Measurements from ENCODE around the gene CSF2. TPM values are rescaled to one million over a fixed set of nuclear protein-coding genes. Genes with fewer than 3 reads are reported as not detected.
"Not testable (repeated sequence)": the region's sequence is repeated elsewhere in the genome, so short reads cannot be mapped to it uniquely, and the experiment has no call there.

CSF2 gene
- total RNA-seq, 2 experiments from 2014 or later = 61.5 to 64.1 TPM

- Mint-ChIP-seq H3K36me3 (ENCODE audit: low read depth) (peaks cover 18% of the 10 kb centered on the region), H3K9me3 (peaks cover 5% of the 10 kb centered on the region), H3K4me1 (ENCODE audit: low read depth) (peaks cover 65% of the 10 kb centered on the region), H3K27me3 (no peaks in the 10 kb centered on the region), H3K4me3 (no peak overlapping the region), H3K27ac (peak overlapping the region; percentile 58)
- POLR2A ChIA-PET = interaction anchor here (0.5 to 1.0 kb wide), 5 partner anchors 12 to 30 kb away, joined by 3 read pairs; no protein-coding TSS in a partner anchor
- no peak for TF ChIP-seq CTCF (IDR thresholded peaks at IDR 0.05)
- ATAC-seq (peak; percentile 53), DNase-seq (no peak)
- intact Hi-C loops (cut with micrococcal nuclease) = loop anchor here (5.0 kb wide), 1 partner anchor 42 kb away; the partner anchor contains the start of gene CSF2
- CTCF ChIA-PET = interaction anchor here (1.0 to 1.8 kb wide), 7 partner anchors 11 to 76 kb away, joined by 3 to 9 read pairs (median 4); no protein-coding TSS in a partner anchor
These were observed 40.8 kb downstream of the CSF2 start for GRCh38 chr5:132114150-132115121.

GRCh38 chr5:132115375-132115774, 41.8 kb downstream of the CSF2 start:
- Mint-ChIP-seq H3K27me3 (no peaks in the 10 kb centered on the region), H3K27ac (peak overlapping the region; percentile 62), H3K4me1 (ENCODE audit: low read depth) (peaks cover 56% of the 10 kb centered on the region), H3K4me3 (no peak overlapping the region), H3K36me3 (ENCODE audit: low read depth) (peaks cover 13% of the 10 kb centered on the region), H3K9me3 (peaks cover 5% of the 10 kb centered on the region)
- DNase-seq (no peak), ATAC-seq (peak; percentile 59)
- ChIA-PET POLR2A (interaction anchor here (0.6 to 1.0 kb wide), 3 partner anchors 11 to 25 kb away, joined by 3 read pairs; no protein-coding TSS in a partner anchor), CTCF (interaction anchor here (1.4 to 1.8 kb wide), 3 partner anchors 13 to 52 kb away, joined by 3 to 9 read pairs (median 5); no protein-coding TSS in a partner anchor)
- intact Hi-C loops (cut with micrococcal nuclease) = no loop called here
- no peak for TF ChIP-seq CTCF (IDR thresholded peaks at IDR 0.05)

GRCh38 chr5:132116072-132116471, 42.5 kb downstream of the CSF2 start:
- POLR2A ChIA-PET = no interaction called here
- H3K27ac Mint-ChIP-seq = peak overlapping the region; percentile 62
- CTCF ChIA-PET = no interaction called here
- H3K4me3 Mint-ChIP-seq = no peak overlapping the region
- intact Hi-C loops (cut with micrococcal nuclease) = no loop called here
- H3K4me1 Mint-ChIP-seq (ENCODE audit: low read depth) = peaks cover 49% of the 10 kb centered on the region
- TF ChIP-seq CTCF (IDR thresholded peaks at IDR 0.05) = no peak
- DNase-seq = no peak
- ATAC-seq = no peak
- peaks cover 13% of the 10 kb centered on the region for H3K36me3 Mint-ChIP-seq (ENCODE audit: low read depth)
- peaks cover 7% of the 10 kb centered on the region for H3K9me3 Mint-ChIP-seq
- no peaks in the 10 kb centered on the region for H3K27me3 Mint-ChIP-seq

GRCh38 chr5:132116909-132117489, 43.4 kb downstream of the CSF2 start:
- H3K4me3 Mint-ChIP-seq; ATAC-seq; intact Hi-C loops (cut with micrococcal nuclease); H3K27ac Mint-ChIP-seq; H3K27me3 Mint-ChIP-seq; POLR2A ChIA-PET: not testable (repeated sequence)
- CTCF ChIA-PET = interaction anchor here (1.0 kb wide), 1 partner anchor 17 kb away, joined by 3 read pairs; no protein-coding TSS in a partner anchor
- Mint-ChIP-seq H3K36me3 (ENCODE audit: low read depth) (peaks cover 13% of the 10 kb centered on the region), H3K4me1 (ENCODE audit: low read depth) (peaks cover 40% of the 10 kb centered on the region), H3K9me3 (peaks cover 11% of the 10 kb centered on the region)
- DNase-seq = peak; percentile 56

GRCh38 chr5:132120717-132121116, 47.1 kb downstream of the CSF2 start:
- DNase-seq; H3K27ac Mint-ChIP-seq; H3K36me3 Mint-ChIP-seq (ENCODE audit: low read depth); CTCF ChIA-PET; H3K27me3 Mint-ChIP-seq; ATAC-seq; intact Hi-C loops (cut with micrococcal nuclease); H3K4me3 Mint-ChIP-seq: not testable (repeated sequence)
- POLR2A ChIA-PET = interaction anchor here (1.4 kb wide), 1 partner anchor 47 kb away, joined by 3 read pairs; the partner anchor contains the start of gene CSF2
- Mint-ChIP-seq H3K4me1 (ENCODE audit: low read depth) (peaks cover 15% of the 10 kb centered on the region), H3K9me3 (peaks cover 21% of the 10 kb centered on the region)

- POLR2A ChIA-PET, H3K27ac Mint-ChIP-seq: not testable (repeated sequence)
These were observed 49.4 kb downstream of the CSF2 start for GRCh38 chr5:132122971-132123370.

DNA sequence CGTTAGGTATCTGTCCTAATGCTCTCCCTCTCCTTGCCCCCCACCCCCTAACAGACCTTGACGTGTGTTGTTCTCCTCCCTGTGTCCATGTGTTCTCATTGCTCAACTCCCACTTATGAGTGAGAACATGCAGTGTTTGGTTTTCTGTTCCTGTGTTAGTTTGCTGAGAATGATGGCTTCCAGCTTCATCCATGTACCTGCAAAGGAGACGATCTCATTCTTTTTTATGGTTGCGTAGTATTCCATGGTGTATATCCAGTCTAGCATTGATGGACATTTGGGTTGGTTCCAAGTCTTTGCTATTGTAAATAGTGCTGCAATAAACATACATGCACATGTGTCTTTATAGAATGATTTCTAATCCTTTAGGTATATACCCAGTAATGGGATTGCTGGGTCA, 50.0 kb downstream of the CSF2 start:
- ATAC-seq; CTCF ChIA-PET; H3K27me3 Mint-ChIP-seq; H3K4me3 Mint-ChIP-seq; H3K27ac Mint-ChIP-seq; POLR2A ChIA-PET; DNase-seq; intact Hi-C loops (cut with micrococcal nuclease): not testable (repeated sequence)
- peaks cover 11% of the 10 kb centered on the region for H3K36me3 Mint-ChIP-seq (ENCODE audit: low read depth)
- peaks cover 17% of the 10 kb centered on the region for H3K4me1 Mint-ChIP-seq (ENCODE audit: low read depth)
- H3K9me3 Mint-ChIP-seq = peaks cover 35% of the 10 kb centered on the region

More at GRCh38 chr5:132122971-132123370, 49.4 kb downstream of the CSF2 start:
- CTCF ChIA-PET; H3K4me3 Mint-ChIP-seq; DNase-seq; intact Hi-C loops (cut with micrococcal nuclease); H3K27me3 Mint-ChIP-seq; H3K36me3 Mint-ChIP-seq (ENCODE audit: low read depth); ATAC-seq: not testable (repeated sequence)
- Mint-ChIP-seq H3K4me1 (ENCODE audit: low read depth) (peaks cover 17% of the 10 kb centered on the region), H3K9me3 (peaks cover 30% of the 10 kb centered on the region)
